NOMO-1 treated with DMSO at 0.1 percent for 48 hours (cell line): ENCODE results near the gene MYRF.

Source experiments
- DNase-seq: peaks from one replicate; lab custom pipeline; 2025; ENCODE audit not compliant: unreplicated experiment; lab: John Stamatoyannopoulos, UW

MYRF gene

DNA sequence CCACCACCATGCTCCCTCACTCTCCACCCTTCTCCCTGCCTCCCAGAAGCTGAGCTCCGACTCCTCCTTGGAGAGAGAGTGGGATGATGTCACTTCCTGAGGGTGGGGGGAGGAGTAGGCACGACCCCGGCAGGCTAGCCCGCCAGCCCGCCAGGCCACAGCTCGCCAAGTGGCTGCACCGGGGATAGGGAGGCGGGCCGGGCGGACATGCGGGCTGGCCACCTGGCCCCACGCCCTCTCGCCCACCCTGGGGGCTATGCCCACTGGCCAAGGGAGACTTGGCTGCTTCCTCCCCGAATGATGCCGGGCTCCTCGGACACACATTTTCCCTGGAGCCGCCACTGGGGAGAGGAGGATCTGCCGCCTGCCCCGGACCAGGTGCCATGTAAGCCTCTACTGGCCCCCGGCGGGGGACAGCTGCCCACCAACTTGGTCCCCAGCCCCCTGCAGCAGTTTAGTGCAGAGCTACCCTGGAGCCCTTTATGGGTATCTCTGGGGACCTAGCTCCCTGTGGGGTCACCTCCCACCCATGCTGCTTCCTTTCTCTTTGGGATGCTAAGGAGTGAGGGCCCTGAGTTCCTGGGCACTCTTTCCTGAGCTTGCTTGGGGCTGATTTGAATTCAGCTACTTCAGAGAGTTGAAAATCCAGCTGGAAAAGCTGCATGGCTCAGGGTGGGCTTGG is 33.7 kb upstream of the MYRF start:
- DNase-seq: no peak

DNA sequence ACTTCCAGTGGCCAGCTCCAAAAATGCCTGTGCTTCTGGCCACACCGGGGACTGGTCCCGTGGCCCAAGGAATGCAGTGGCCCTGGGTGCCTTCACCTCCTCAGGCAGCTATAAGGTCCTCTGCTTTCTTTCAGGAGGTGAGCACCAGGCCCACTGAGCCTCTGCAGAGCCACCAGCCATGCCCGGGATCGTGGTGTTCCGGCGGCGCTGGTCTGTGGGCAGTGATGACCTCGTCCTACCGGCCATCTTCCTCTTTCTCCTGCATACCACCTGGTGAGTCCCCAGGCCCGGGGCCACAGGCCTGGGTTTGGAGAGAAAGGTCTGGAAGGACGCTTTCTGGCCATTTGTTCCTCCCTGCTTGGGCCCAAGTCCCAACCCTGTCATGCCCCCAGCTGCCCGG is 32.5 kb upstream of the MYRF start:
- no peak for DNase-seq

DNA sequence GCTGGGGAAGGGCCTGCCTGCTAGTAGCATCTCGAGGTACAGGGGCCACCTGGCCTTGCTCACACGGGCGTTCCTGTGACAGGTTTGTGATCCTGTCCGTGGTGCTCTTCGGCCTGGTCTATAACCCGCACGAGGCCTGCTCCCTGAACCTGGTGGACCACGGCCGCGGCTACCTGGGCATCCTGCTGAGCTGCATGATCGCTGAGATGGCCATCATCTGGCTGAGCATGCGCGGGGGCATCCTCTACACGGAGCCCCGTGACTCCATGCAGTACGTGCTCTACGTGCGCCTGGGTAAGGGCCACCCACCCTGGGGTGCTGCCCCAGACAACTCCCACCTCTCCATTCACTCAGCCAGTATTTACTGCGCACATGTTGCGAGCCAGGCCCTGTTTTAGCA is 31.8 kb upstream of the MYRF start:
- DNase-seq: no peak

DNA sequence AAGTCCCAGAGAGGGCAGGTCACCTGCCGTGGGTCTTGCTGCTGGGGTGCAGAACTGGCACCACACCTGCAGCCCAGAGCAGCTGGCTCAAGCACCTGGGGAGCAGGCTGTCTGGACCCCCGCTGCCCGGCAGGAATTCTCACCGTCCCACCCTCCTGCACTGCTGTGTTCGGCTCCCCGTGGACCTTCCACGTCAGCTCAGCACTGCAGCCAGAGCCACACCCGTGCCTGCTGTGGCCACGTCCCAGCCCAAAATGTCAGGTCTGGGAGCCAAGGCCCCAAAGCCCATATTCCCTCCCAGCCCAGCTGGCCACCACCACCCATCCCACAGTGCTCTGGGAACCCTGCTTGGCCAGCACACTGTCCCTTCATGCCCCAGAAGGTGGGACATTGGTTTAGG is 28.0 kb upstream of the MYRF start:
- no peak for DNase-seq

DNA sequence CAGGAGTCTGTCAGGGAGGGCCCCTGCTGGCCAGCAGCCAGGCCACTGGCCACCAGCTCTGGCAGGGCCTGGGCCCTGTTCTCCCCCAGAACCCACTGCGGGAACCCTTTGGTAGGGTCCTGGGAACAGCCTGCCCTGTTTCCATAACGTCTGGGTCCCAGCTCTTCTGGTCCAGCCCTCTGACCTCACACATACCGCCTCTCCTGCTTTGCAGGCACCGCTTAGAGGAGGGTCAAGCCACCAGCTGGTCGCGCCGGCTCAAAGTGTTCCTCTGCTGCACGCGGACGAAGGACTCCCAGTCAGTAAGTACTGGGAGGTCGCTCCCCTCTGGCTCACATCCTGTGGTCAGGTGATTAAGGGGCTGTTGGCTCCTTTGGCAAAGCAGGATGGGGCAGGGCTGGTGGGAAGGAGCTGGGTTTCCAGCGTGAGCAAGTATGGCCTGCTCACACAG is 26.6 kb upstream of the MYRF start:
- no peak for DNase-seq

DNA sequence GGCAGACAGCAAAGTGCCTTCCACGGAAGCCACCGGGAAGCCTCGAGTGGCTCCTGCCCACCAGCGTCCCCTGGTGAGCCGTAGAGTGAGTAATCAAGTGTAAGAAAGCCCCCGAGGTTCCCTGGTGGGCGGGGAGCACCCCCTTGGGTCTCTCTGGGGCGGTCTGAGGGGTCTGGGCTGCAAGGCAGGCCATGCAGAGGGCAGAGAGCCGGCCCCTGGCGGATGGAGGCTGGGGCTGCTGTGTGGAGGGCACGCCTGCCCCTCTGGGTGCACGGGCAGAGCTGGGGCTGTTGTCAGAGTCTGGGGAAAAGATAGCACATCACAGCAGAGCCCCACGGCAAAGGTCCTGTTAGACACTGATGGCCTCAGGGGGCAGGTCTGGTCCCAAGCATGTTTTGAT is 25.7 kb upstream of the MYRF start:
- no peak for DNase-seq

DNA sequence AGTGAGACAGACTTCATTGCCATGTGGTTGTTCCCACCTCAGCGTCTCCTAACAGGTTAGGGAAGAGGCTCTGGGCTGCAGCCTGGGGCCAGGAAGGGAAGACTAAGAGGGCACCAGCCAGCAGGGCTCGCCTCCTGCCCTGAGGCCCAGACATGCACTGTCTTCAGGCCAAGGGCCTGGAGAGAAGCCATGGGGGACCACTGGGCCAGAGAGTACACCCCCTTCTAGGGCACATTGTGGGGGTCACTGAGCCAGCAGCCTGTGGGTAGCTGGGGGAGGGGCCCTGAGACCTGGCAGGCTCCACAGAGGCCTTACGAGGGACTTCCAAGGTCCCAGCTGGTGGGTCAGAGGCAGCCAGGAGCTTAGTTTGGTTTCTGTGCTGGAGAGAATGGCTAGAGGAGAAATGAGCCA is 25.0 kb upstream of the MYRF start:
- DNase-seq: no peak

DNA sequence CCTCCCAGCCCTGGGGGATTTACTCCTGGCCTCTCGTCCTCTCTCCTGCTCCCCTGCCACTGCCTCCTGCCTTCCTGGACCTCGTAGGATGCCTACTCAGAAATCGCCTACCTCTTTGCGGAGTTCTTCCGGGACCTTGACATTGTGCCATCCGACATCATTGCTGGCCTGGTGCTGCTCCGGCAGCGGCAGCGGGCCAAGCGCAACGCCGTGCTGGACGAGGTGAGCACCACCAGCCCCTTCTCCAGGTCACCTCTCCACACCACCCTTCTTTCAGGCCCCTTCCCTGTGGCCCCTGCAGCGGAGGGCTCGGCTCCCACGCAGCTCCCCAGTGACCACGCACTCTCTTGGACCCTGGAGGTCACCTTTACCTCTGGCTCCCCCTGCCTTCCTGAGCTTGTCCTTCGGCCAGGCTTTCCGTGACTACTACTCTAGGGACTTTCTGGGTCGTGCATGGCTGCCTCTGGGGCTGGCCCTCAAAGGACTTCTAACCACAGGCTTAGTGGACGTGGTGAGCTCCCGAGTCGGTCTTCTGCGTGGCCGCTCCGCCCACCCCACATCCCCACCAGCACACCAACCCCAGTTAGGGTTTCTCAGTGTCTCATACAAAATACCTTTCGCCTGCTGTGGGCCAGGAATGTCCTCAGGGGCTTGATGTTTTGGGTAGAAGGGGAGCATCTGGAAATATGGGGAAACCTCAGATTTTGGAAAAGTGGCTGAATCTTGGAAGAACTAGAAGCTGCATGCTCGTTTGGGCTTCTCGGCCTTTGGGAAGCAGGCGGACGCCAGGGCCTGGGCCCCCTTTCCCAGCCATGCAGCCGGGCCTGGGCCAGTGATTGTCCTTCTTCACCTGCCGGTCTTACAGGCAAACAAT is 24.1 kb upstream of the MYRF start:
- no peak for DNase-seq

DNA sequence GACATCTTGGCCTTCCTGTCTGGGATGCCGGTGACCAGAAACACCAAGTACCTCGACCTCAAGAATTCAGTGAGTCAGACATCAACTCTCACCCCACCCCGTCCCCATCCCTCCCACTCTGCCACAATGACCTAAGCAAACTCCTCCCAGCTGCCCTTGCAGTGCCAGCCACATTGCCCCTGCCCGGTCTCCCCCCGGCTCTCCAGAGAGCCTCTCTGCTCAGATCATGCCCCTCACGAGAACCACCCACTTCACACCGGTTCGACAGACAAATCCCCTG is 23.6 kb upstream of the MYRF start:
- no peak for DNase-seq

DNA sequence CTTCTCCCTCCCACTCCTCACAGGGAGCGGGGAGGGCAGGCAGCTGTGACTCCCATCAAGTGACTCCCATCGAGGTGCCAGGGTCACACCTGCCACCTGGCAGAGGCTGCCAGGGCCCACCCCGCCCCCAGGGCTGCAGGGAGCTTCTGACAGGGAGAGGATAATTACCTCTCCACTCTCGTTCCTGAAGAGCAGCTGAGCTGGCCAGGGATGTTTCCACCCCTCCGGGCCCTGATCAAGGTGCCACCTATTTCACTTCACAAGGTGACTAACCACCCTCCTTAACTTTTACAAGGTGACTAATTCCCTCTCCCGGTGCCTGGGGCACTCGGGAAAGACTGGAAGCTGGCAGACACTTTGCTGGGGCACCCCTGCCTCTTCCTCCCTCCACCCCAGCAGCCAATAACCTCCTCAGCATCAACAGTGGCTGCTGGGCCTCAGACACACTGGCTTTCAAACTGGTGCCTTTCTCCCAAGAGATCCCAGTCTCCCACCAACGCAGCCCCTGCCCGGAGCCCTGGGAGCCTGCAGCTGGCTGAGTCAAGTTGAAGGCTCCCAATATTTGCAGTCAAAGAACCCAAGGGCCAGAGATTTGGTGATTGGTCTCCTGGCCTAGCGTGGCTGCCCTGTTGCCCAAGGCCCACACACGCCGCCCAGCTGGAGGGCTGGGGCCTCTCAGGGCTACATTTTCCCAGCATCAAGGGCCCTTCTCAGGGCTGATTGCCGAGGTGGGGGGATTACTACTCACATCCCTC is 22.0 kb upstream of the MYRF start:
- no peak for DNase-seq

DNA sequence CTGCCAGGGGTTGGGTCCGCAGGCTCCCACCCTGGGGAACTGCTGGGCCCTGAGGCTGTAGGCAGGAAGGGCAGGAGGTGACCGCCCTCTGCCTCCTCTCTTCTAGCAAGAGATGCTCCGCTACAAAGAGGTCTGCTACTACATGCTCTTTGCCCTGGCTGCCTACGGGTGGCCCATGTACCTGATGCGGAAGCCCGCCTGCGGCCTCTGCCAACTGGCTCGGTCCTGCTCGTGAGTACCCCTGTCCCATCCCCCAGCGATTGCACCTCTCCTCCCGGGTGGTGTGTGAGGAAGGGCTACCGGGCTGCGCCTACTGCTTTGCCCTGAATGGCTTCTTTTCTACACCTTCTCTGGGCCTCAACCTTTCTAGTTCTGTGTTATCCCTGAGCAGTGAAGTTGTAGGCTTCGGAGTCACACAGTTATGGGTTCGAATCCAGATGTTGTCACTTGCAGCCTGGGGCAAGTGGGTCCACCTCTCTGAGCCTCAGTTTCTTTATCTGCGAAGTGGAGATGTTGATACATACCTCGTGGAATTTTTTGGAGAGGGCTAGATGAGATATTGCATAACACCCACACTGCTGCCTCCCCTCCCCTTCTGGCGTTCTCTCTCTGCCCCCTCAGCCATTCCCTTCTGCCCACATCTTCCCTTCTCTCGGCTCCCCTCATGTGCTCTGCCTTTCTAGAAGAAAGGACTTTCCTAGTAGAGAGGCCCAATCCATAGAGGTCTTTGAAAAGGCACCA is 21.1 kb upstream of the MYRF start:
- DNase-seq: no peak

DNA sequence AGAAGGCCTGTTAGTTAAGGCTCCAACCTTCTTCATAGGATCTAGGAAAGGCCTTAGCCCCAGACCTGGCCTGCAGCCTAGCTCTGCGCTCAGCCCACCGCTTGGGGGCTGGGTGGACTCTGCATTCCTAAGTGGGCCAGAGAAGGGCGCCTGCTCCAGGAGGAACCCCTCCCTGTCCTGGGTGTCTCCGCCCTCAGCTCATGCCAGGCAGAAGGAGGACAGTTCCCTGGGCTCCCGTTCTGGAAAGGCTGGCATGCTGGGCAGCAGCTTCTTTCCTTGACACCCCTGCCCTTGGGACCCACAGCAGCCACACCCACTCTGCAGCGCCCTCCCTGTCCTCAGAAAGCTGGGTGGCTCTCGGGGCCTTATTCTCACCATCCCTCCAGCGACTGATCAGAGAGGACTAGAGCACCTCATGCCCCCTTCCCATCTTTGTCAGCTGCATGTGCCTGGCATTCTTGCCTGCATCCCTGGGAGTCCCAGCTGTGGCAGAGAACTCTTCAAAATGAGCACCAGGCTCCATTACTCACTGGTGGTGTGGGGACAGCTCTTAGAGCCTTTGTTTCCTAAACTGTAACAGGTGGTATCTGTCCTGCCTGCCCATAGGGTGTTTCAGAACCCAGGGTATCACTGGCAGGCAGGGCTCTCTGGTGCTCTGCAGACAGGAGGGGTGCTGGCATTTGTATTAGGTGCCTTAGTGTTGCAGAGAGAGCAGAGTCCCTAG is 20.3 kb upstream of the MYRF start:
- no peak for DNase-seq

DNA sequence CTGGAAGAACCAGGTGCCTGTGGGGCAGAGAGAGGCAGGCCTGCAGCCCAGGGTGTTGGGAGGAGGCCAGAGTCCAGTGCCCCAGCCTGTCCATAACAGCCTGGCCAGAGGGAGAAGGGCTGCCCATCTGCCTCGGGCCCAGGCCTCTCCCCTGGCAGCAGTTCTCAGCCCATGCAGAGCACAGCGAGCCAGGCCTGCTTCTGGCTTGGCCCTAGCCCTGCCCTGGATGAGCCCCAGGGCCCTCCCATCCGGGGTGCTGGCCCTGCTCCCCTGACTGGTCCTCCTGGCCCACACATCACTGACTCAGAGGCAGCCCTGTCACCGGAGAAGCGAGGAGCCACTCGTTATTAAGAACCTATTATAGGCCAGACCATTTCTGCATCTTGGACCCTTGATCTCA is 19.7 kb upstream of the MYRF start:
- DNase-seq: no peak

DNA sequence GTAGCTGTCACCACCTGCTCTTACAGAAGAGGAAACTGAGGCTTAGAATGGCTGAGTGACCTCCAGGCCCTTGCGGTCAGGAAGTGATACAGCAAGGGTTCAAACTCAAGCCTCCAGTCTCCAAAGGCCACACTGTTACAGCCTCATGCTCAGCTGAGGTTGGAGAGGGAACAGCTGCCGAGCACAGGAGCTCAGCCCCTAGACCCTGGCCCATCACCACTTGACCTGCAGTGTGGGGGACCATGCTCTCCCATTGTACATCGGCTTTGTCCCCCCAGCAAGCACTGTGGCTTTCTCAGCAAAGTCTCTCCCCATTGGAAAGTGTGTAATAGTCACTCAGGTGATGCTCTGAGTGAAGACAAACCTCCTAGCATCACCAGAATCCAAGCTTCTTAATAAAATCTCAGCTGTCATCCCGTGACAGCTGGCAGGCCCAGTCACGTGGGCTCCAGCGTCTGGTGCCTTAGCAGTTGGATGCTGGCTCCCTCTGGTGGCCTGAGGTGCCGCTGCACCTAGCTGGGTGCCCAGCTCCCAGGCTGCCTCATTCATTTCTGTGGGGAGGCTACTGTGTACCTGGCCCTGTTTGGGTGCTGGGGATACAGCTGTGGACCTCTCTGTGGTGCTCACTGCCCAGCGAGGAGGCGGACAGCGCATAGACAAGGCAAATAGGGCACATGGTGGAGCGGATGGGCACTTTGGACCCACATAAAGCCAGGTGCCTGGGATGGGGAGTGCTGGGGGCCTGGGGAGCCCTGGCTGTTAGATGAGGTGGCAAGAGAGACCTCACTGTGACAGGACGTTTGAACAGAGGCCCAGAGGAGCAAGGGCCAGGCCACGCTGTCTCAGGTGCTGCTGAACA is 19.1 kb upstream of the MYRF start:
- DNase-seq: peak; percentile 63

DNA sequence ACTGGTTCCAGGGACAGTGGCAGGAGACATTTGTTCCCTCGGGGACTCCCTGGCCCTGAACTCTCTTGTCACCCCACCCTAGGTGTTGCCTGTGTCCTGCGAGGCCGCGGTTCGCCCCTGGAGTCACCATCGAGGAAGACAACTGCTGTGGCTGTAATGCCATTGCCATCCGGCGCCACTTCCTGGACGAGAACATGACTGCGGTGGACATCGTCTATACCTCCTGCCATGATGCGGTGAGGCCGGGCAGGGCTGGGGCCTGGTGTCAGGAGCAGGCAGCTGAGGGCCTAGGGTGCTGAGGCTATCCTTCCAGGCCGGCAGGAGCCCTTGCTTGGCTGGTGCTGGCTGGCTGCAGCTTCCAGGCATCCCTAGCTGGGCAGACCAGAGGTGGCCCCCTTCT is 17.7 kb upstream of the MYRF start:
- no peak for DNase-seq

DNA sequence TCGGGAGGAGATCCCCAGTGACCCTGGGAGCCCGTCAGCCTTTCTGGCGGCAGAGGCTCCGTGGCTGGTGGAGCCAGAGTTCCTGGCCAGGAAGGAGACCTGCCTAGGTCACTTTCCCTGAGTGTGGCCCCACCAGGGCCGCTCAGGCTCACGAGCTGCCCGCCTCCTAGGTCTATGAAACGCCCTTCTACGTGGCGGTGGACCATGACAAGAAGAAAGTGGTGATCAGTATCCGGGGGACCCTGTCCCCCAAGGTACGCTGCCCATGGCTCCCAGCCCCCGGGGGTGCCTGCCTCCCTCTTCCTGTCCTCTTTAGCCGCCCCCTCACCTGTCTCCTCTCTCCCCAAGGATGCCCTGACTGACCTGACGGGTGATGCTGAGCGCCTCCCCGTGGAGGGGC is 17.0 kb upstream of the MYRF start:
- no peak for DNase-seq

DNA sequence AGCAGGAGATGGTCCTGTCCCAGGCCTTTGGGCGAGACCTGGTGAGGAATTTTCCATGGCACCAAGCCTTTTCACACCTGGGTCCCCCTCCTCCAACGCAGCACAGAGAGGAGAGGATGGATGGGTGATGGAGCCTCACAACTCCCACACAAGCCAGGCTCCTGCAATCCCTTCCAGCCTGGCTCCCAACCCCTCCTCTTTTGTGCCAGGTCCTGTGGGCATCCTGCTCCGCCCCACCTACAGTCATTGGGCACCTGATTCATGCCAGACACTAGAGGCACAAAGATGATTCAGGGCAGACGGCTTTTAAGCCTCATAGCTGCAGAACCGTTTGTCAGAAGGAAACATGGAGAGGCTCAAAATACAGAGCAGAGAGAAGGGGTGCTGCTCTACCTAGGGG is 16.1 kb upstream of the MYRF start:
- DNase-seq: no peak

DNA sequence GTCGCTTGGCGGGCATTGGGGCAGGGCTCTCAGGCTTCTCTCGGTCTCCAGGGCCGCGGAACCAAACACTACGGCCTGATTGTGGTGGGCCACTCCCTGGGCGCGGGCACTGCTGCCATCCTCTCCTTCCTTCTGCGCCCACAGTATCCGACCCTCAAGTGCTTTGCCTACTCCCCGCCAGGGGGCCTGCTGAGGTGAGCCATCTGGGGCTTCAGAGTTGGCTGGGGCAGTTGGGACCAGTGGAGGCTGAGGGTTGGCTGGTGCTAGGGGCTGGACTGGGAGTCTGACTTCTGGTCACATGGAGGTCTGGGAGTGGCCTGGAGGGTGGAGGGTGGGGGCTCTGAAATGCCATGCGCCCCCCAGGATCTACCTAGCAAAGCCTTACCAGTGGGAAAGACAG is 15.3 kb upstream of the MYRF start:
- DNase-seq: no peak

DNA sequence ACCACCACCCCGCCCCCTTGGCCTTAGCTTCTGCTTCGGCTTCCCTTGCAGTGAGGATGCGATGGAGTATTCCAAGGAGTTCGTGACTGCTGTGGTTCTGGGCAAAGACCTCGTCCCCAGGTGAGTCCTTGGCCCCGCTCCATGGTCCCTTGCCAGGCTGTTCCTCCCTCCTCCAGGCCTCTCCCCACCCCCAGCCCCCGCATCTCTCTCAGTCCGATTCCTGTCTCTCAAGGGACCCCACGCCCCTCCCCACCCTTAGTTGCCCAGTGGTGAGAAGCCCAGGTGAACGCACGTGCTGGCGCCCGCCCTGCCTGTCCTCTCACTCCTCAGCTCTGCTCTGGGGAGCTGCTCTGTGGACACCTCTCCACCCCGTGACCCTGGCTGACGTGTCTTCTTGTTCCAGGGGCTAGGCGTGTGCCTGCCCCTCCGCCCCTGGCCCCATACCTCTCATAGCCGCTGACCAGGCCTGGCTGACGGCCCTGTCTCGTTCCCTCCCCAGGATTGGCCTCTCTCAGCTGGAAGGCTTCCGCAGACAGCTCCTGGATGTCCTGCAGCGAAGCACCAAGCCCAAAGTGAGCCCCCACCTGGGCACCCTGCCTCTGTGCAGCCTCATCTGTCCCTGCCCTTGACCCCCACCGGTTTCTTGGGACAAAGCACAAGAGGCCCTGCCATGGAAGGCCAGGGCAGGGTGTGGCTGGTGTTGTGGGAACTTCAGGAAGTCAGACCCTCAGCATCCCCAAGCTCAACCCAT is 14.6 kb upstream of the MYRF start:
- DNase-seq: no peak
